ENCODE data around the gene EPS8L3. TPM values are rescaled to one million over a fixed set of nuclear protein-coding genes. Genes with fewer than 3 reads are reported as not detected.

EPS8L3 gene
- total and polyA plus RNA-seq, 2 of the 8 experiments (the other 6 are each of a cell fraction or from before 2014, with no cell fraction given): not detected

- TF ChIP-seq RFX5 (IDR thresholded peaks at IDR 0.05; ENCODE audit: borderline replicate concordance, low read depth, low read length) (no peak), ATF2 (IDR thresholded peaks at IDR 0.05; ENCODE audit: low read length) (no peak), MAFK (IDR thresholded peaks at IDR 0.05; ENCODE audit: low read depth, low read length) (no peak), FOSL1 (IDR thresholded peaks at IDR 0.05; ENCODE audit: insufficient read depth, low read depth, low read length) (no peak), JUND (IDR thresholded peaks at IDR 0.05; ENCODE audit: low read length) (no peak), CBX8 (IDR thresholded peaks at IDR 0.05; ENCODE audit: borderline replicate concordance, low read depth, low read length) (no peak), SIRT6 (IDR thresholded peaks at IDR 0.05; ENCODE audit: low read length) (no peak), YY1 (IDR thresholded peaks at IDR 0.05; ENCODE audit: low read depth, low read length) (no peak)
Measured at GRCh38 chr1:109790329-109790728, 26.6 kb upstream of the EPS8L3 start (continued).

All from H1 (cell line).